HG03565 (cell line): ENCODE data around the gene CUX1.
"Not testable (repeated sequence)": the region's sequence is repeated elsewhere in the genome, so short reads cannot be mapped to it uniquely, and the experiment has no call there.

Experiments
- ATAC-seq: cut with Tn5 transposase; IDR thresholded peaks from one replicate; pipeline ENCODE4 v1.9.1; 2021; ENCODE audit warnings: mild to moderate bottlenecking, moderate library complexity; ENCODE audit not compliant: unreplicated experiment

The CUX1 gene

GRCh38 chr7:101868191-101868950, 50.9 kb downstream of the CUX1 start:
- no peak for ATAC-seq

DNA sequence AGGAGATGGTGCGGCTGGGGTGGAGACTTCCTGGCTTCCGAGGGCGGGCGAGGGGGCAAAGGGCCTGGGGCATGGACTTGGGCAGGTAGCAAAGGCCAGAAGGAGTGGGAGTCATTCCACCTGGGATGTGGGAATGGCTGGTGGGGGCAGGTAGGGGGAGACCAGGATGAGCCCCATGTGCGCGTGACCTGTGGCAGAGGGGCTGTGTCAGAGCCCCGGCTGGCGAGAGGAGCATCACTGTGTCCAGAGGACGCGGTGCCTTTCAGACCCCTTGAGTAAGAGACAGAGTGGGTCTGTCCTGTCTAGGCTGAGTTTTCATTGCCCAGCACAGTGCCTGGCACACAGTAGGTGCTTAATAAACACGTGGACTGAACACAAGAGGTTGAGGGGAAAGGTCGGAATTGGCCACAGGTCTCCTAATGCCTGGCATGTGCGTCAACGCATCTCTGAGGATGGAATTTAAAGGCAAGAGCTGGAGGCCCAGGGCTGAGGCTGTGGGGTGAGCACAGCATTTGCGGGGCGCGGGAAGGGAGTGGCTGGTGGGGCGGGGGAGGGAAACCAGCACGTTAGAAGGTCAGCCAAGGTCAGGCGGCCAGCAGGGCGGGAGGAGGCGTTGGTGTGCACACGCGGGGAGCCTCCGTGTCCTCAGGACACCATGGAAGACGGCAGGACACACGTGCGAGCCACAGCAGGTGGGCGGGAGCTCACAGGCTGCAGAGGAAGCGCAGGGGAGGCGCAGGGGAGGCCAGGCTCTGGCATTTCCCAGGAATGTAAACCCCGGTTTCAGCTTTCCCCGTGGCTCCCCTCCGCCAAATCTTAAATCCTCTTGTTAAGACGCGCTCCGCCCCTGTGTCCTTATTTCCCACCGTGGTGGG, 51.8 kb downstream of the CUX1 start:
- no peak for ATAC-seq

DNA sequence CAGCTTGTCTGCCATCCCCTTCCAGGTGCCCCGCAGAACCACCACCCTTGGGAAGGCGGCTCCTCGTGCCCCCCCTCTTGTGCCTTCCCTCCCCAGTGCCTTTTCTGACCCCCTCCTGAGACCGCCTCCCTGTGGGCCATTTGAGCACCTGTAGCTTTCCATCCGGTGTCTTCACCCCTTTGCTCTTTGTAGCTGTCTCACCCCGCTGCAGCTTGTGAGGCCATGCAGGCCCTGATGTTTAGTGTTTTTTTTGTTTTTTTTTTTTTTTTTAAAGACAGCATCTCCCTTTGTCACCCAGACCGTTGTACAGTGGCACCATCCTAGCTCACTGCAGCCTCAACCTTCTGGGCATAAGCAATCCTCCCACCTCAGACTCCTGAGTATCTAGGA, 52.5 kb downstream of the CUX1 start:
- ATAC-seq: no peak

GRCh38 chr7:101870361-101871062, 53.1 kb downstream of the CUX1 start:
- ATAC-seq: no peak

DNA sequence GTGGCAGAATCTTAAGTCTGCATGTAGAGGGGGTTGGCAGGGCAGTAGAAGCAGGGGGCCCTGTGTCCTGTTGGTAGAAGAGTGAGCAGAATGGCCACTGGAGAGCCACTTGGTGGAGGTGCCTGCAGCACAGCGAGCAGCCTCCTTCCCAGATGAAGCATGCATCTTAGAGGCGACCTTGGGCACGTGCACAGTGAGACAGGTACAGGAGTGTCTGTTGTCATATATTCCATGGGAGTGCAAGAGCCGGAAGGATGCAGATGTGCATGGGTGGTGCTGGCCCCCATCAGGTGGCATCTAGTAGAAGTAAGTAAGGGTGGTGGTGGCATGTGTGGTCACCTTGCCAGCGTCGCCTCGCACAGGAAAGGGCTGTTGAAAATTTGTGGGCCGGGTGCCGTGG, 53.9 kb downstream of the CUX1 start:
- no peak for ATAC-seq

- no peak for ATAC-seq
Observed at GRCh38 chr7:101874028-101874427, 56.6 kb downstream of the CUX1 start.

GRCh38 chr7:101875283-101875846, 57.9 kb downstream of the CUX1 start:
- ATAC-seq: no peak

GRCh38 chr7:101877882-101878591, 60.6 kb downstream of the CUX1 start:
- ATAC-seq: no peak

- ATAC-seq: no peak
Observed at GRCh38 chr7:101878938-101879337, 61.5 kb downstream of the CUX1 start.

DNA sequence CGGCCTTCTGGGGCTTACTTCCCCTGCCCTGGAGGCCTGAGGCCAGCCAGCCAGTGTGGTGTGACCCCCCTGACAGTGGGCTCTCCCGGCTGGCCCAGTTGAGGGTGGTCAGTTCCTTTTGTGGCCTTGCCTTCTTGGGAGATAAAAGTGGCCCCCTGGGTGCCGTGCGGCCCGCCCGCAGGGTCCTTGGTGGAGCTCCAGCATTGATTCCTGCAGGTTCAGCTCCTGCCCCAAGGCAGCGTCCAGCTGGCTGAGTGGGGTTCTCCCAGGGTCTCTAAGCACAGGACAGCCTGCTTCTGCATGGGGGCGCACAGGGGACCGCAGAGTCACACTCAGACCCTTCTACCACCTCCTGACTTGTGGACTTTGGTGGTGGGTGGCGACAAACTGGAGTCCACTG, 62.1 kb downstream of the CUX1 start:
- ATAC-seq: no peak

DNA sequence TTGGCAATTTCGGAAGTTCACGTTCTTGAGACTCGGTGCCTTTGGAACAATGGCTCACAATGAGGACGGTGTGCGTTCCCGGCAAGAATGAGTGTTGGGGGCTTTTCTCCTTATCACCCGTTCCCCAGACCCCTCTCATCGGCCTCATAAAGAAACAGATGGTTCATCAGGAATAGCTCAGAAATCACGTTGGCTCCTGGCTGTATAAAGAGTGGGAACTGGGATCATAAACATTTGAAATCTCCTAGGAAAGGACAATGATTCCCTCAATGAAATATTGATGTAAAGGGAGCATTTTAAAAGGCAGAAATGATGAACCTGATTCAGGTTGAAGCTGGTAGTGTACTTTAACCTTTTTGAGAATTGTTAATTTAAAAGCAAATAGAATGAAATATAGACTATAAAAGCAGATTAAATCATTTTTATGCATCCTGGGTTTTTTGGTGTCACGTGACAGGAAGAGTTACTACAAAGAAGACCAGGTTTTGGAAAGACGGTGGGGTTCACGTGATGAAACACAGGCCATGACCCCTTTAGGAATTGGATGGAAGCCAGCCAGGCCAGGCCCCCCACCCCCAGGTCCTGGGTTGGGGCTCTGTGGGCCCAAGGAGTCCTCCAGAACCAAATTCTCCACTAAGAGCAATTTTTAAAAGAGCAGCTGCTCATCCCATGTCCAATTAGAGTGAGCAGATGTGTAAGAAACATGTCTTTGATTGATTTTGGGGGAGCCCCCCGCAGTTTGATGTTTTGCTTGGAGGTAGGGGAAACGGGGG, 63.0 kb downstream of the CUX1 start:
- ATAC-seq: no peak

DNA sequence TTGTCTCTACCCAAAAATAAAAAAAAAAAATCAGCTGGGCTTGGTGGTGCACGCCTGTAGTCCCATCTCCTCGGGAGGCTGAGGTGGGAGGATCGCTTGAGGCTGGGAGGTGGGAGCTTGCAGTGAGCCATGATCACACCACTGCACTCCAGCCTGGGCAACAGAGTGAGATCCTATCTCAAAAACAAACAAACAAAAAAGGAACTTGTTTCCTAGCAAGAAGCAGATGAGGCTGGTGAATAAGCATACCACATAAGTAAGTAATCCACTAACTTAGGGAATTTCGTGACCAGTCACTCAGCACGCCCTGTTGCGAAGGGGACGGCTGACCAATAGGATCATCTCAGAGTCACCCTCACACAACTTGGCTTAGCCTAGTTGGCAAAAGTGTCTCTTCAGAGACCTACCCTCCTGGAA, 64.6 kb downstream of the CUX1 start:
- no peak for ATAC-seq

DNA sequence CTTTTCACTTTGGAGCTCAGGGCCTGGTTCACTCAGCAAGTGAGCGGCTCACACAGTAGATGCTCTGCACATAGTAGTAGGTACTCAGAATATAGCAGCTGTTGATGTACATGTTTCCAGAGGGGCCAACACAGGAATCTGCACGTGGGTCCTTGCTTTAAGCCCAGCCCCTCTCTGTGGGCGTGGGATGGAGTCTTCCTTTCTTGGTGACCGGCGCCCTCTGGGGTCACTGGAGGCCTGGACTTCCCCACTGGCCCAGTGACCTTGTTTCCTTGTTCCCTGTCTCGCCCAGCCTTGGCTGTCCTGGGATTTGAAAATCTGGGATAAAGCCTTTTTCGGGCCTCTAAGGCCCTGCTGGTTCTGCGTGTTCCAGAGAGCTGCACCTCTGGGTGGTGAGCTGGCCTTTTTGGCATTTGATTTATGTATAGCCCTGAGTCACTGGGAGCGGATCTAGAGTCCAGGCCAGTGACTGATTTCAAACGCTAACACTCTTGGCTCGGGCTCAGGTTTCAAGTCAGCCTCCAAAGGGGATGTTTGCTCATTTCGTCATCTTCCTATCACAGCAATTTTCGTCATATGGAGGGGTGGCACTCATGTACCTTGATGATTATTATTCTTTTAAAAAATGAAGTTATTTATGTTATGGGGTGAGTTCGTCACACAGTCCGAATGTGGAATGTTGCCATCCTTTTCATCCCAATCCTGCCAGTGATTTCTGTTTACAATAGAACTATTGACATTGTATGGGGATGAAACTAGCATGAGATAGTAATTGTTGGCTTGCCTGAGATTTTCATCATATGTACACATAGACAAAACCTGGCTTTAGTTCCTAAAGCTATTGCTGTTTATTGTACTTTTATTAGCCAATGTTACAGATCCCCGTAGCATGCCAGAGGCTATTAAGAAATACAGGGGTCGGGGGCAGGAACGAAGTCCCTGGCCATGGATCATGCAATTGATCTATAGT, 65.5 kb downstream of the CUX1 start:
- no peak for ATAC-seq

- ATAC-seq: no peak
Observed at GRCh38 chr7:101884671-101885596, 67.5 kb downstream of the CUX1 start.

GRCh38 chr7:101885597-101885955, 68.2 kb downstream of the CUX1 start:
- ATAC-seq: no peak

DNA sequence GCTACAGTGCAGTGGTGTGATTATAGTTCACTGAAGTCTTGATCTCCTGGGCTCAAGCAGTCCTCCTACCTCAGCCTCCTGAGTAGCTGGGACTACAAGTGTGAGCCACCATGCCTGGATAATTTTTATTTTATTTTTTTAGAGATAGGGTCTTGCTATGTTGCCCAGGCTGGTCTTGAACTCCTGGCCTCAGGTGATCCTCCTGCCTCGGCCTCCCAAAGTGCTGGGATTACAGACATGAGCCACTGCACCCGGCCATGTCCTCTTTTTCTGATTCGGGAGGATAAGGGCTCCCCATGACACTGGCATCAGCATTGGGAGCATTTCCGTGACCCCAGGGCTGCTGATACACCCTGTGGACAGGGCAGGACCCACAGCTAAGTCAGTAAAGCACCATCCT, 69.9 kb downstream of the CUX1 start:
- not testable (repeated sequence) for ATAC-seq

DNA sequence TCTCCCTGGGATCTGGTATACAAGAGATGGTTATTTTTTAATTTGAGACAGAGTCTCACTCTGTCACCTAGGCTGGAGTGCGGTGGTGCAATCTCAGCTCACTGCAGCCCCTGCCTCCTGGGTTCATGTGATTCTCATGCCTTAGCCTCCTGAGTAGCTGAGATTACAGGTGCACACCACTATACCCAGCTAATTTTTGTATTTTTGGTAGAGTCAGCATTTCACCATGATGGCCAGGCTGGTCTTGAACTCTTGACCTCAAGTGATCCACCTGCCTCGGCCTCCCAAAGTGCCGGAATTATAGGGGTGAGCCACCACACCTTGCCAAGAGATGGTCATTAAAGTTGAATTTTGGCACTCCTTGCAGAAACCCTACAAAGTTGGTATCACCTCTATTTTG, 71.1 kb downstream of the CUX1 start:
- ATAC-seq: not testable (repeated sequence)
